ENCODE measurements around the gene PCYOX1L.
"Not testable (repeated sequence)": the region's sequence is repeated elsewhere in the genome, so short reads cannot be mapped to it uniquely, and the experiment has no call there.

PCYOX1L gene

GRCh38 chr5:149389552-149390495, 32.0 kb downstream of the PCYOX1L start:
- no peak for DNase-seq

- not testable (repeated sequence) for DNase-seq
These were observed 33.2 kb downstream of the PCYOX1L start for GRCh38 chr5:149391076-149391475.

- no peak for DNase-seq
These were observed 33.7 kb downstream of the PCYOX1L start for GRCh38 chr5:149391524-149391923.

- no peak for DNase-seq
These were observed 34.9 kb downstream of the PCYOX1L start for GRCh38 chr5:149392718-149393117.

GRCh38 chr5:149394996-149395395, 37.1 kb downstream of the PCYOX1L start:
- DNase-seq: not testable (repeated sequence)

- no peak for DNase-seq
These were observed 39.7 kb downstream of the PCYOX1L start for GRCh38 chr5:149397530-149397929.

GRCh38 chr5:149398747-149399266, 41.0 kb downstream of the PCYOX1L start:
- not testable (repeated sequence) for DNase-seq

- DNase-seq: no peak
These were observed 41.9 kb downstream of the PCYOX1L start for GRCh38 chr5:149399775-149400174.

- no peak for DNase-seq
These were observed 42.5 kb downstream of the PCYOX1L start for GRCh38 chr5:149400304-149400703.

- no peak for DNase-seq
These were observed 43.2 kb downstream of the PCYOX1L start for GRCh38 chr5:149401051-149401450.

GRCh38 chr5:149402291-149402690, 44.4 kb downstream of the PCYOX1L start:
- DNase-seq: no peak

- no peak for DNase-seq
These were observed 46.3 kb downstream of the PCYOX1L start for GRCh38 chr5:149403923-149404745.

GRCh38 chr5:149404746-149405549, 47.1 kb downstream of the PCYOX1L start:
- no peak for DNase-seq

GRCh38 chr5:149405550-149406202, 47.8 kb downstream of the PCYOX1L start:
- no peak for DNase-seq

- no peak for DNase-seq
These were observed 48.5 kb downstream of the PCYOX1L start for GRCh38 chr5:149406203-149406978.

- DNase-seq: no peak
These were observed 49.1 kb downstream of the PCYOX1L start for GRCh38 chr5:149406979-149407306.

- no peak for DNase-seq
These were observed 49.7 kb downstream of the PCYOX1L start for GRCh38 chr5:149407323-149408251.

- no peak for DNase-seq
These were observed 50.6 kb downstream of the PCYOX1L start for GRCh38 chr5:149408252-149409099.

- no peak for DNase-seq
These were observed 51.6 kb downstream of the PCYOX1L start for GRCh38 chr5:149409268-149409948.

All from activated T-cell treated with anti-CD3 and anti-CD28 coated beads, Interleukin-2, amount 50 U/mL, for 1 hour (primary cell).